Neural progenitor cell (in vitro differentiated cells): Measurements from ENCODE around the gene SSUH2. TPM values are rescaled to one million over a fixed set of nuclear protein-coding genes. Genes with fewer than 3 reads are reported as not detected.
A peak's percentile ranks its signal among the peaks of the same experiment; 100 is the strongest.
"Not testable (repeated sequence)": the region's sequence is repeated elsewhere in the genome, so short reads cannot be mapped to it uniquely, and the experiment has no call there.

Experiments used
- DNase-seq: peaks from one replicate; pipeline ENCODE4 v3.0.0-alpha.2; 2016; ENCODE audit warnings: low spot score
- H2AFZ ChIP-seq: fragments of 200-600 bp; sonication (generic); replicated peaks from 2 replicates; pipeline ENCODE4 v1.6.1; 2016; ENCODE audit warnings: antibody characterized with exemption
- H3F3A ChIP-seq: fragments of 200-600 bp; sonication (generic); 2 replicates; pipeline ENCODE4 v1.6.1; 2016; ENCODE audit warnings: antibody characterized with exemption, low read depth
- H3K27ac ChIP-seq: fragments of 200-600 bp; sonication (generic); 2 replicates; pipeline ENCODE4 v1.5.1; 2016; ENCODE audit warnings: mild to moderate bottlenecking
- H3K27me3 ChIP-seq: fragments of 200-600 bp; sonication (generic); 2 replicates; pipeline ENCODE4 v1.6.1; 2016; ENCODE audit warnings: mild to moderate bottlenecking, moderate library complexity
- H3K36me3 ChIP-seq: fragments of 200-600 bp; sonication (generic); 2 replicates; pipeline ENCODE4 v1.5.1; 2016
- H3K4me1 ChIP-seq: fragments of 200-600 bp; sonication (generic); 2 replicates; pipeline ENCODE4 v1.6.1; 2016; ENCODE audit warnings: mixed run types
- H3K4me2 ChIP-seq: fragments of 200-600 bp; sonication (generic); 2 replicates; pipeline ENCODE4 v1.6.1; 2016
- H3K4me3 ChIP-seq: fragments of 200-600 bp; sonication (generic); 2 replicates; pipeline ENCODE4 v1.5.1; 2016
- H3K79me2 ChIP-seq: fragments of 200-600 bp; sonication (generic); 2 replicates; pipeline ENCODE4 v1.6.1; 2016; ENCODE audit warnings: low read depth
- H3K9ac ChIP-seq: fragments of 200-600 bp; sonication (generic); 2 replicates; pipeline ENCODE4 v1.6.1; 2016
- H3K9me3 ChIP-seq: fragments of 200-600 bp; sonication (generic); 2 replicates; pipeline ENCODE4 v1.5.1; 2016; ENCODE audit warnings: low read depth
- H4K20me1 ChIP-seq: fragments of 200-600 bp; sonication (generic); 2 replicates; pipeline ENCODE4 v1.6.1; 2016; ENCODE audit warnings: low read depth
- H3K27ac Mint-ChIP-seq: 3 replicates; pipeline ENCODE4 v1.8.0; 2021; ENCODE audit warnings: mixed read lengths
- H3K27me3 Mint-ChIP-seq: 2 replicates; pipeline ENCODE4 v1.8.0; 2022; ENCODE audit warnings: low read depth, mild to moderate bottlenecking, inconsistent platforms, moderate library complexity, mixed read lengths; ENCODE audit not compliant: insufficient read depth
- H3K36me3 Mint-ChIP-seq: 3 replicates; pipeline ENCODE4 v1.8.0; 2021; ENCODE audit warnings: mixed read lengths
- H3K4me1 Mint-ChIP-seq: 3 replicates; pipeline ENCODE4 v1.8.0; 2021; ENCODE audit warnings: mixed read lengths
- H3K4me3 Mint-ChIP-seq: 3 replicates; pipeline ENCODE4 v1.8.0; 2021; ENCODE audit warnings: mild to moderate bottlenecking, moderate library complexity, mixed read lengths
- H3K9me3 Mint-ChIP-seq: 3 replicates; pipeline ENCODE4 v1.8.0; 2020; ENCODE audit warnings: mixed read lengths
- EZH2 ChIP-seq: fragments of 200-600 bp; sonication (generic); IDR thresholded peaks from 2 replicates; pipeline ENCODE4 v1.6.1; 2017; ENCODE audit warnings: antibody characterized with exemption, mild to moderate bottlenecking, moderate library complexity
- EZH2phosphoT487 ChIP-seq: fragments of 200-600 bp; sonication (generic); IDR thresholded peaks from 2 replicates; pipeline ENCODE4 v1.6.1; 2017; ENCODE audit warnings: antibody characterized with exemption
- total RNA-seq: library from RNA; depleted of rRNA; stranded (reverse); fragments of >200 nt; gene quantifications from 2 replicates; pipeline ENCODE4 v1.2.3, GENCODE V29; 2015; ENCODE audit warnings: low replicate concordance
- TF ChIP-seq, protein P1 (sequence below): fragments of 200-600 bp; sonication (generic); IDR thresholded peaks from 2 replicates; pipeline ENCODE4 v1.5.1; 2017; ENCODE audit warnings: antibody characterized with exemption, mild to moderate bottlenecking

Gene SSUH2
- total RNA-seq, 1 donor from 2014 or later: 0.37 TPM

DNA sequence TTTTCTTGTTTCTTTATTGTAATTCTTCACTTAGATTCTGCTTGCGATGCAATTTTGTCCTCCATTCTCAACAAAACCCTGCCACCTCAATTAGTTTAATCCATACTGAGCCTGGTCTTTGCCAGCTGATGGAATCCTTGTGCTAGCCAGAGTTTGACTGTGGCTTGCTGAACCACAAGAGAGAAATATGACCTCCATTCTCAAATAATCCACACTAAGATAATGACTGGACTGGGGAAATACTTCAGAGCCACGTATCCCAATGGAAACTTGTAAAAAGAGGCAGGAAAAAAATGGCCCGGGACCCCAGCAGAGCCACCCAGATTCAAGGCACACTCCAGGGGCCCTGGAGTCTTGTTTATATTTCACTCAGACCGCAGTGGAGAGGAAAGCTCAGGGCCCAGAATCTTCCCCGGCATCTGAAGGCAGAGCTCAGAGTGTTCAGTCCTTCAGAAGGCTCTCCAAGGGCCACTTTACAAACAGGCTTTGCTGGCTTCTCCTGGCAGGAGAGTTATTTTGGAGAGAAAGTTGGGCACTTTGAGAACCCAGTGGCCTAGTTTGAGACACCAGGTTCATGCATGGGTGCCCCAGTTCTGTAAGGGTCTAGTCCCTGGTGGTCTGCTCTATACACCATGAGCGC lies 62.7 kb downstream of the SSUH2 start:
- Histone ChIP-seq H3K9me3 (no peaks in the 10 kb centered on the region), H3K36me3 (no peaks in the 10 kb centered on the region), H3K4me2 (no peak overlapping the region), H3K4me3 (no peak overlapping the region), H3K4me1 (no peaks in the 10 kb centered on the region), H3K27me3 (no peaks in the 10 kb centered on the region), H3F3A (no peaks in the 10 kb centered on the region), H3K79me2 (no peaks in the 10 kb centered on the region), H4K20me1 (no peaks in the 10 kb centered on the region), H2AFZ (no peak overlapping the region), H3K27ac (no peak overlapping the region), H3K9ac (no peak overlapping the region)
- Mint-ChIP-seq H3K27ac (peak overlapping the region; percentile 21), H3K36me3 (no peaks in the 10 kb centered on the region), H3K4me3 (no peak overlapping the region), H3K27me3 (peaks cover 7% of the 10 kb centered on the region), H3K9me3 (peaks cover 5% of the 10 kb centered on the region), H3K4me1 (peaks cover 2% of the 10 kb centered on the region)
- TF ChIP-seq, protein P1, sequence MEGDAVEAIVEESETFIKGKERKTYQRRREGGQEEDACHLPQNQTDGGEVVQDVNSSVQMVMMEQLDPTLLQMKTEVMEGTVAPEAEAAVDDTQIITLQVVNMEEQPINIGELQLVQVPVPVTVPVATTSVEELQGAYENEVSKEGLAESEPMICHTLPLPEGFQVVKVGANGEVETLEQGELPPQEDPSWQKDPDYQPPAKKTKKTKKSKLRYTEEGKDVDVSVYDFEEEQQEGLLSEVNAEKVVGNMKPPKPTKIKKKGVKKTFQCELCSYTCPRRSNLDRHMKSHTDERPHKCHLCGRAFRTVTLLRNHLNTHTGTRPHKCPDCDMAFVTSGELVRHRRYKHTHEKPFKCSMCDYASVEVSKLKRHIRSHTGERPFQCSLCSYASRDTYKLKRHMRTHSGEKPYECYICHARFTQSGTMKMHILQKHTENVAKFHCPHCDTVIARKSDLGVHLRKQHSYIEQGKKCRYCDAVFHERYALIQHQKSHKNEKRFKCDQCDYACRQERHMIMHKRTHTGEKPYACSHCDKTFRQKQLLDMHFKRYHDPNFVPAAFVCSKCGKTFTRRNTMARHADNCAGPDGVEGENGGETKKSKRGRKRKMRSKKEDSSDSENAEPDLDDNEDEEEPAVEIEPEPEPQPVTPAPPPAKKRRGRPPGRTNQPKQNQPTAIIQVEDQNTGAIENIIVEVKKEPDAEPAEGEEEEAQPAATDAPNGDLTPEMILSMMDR: no peak
- TF ChIP-seq EZH2phosphoT487 (no peak), EZH2 (no peak)
- no peak for DNase-seq

DNA sequence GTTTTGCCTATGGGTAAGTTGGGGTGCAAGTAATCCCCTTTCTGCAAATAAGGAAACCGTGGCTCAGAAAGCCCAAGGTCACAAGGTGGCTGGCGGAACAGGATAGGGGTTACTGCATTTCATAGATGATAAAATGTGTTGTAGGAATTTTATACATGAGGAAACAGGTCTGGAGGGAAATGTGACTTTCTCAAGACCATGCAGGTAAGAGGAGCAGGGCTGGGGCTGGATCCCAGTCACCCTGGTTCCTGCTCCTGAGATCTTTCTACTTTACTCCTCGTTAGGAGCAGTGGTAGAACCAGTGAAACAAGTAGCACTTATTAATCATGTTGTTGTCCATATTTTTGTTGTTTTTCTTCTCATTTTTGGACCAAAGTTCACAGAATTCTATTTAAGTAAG lies 63.2 kb downstream of the SSUH2 start:
- Histone ChIP-seq H3K27me3 (no peaks in the 10 kb centered on the region), H2AFZ (no peak overlapping the region), H3K4me2 (no peak overlapping the region), H3K9me3 (no peaks in the 10 kb centered on the region), H3K4me3 (no peak overlapping the region), H3K27ac (no peak overlapping the region), H4K20me1 (no peaks in the 10 kb centered on the region), H3K9ac (no peak overlapping the region), H3F3A (no peaks in the 10 kb centered on the region), H3K4me1 (no peaks in the 10 kb centered on the region), H3K79me2 (no peaks in the 10 kb centered on the region), H3K36me3 (no peaks in the 10 kb centered on the region)
- Mint-ChIP-seq H3K4me1 (peaks cover 2% of the 10 kb centered on the region), H3K27ac (no peak overlapping the region), H3K27me3 (peaks cover 7% of the 10 kb centered on the region), H3K36me3 (no peaks in the 10 kb centered on the region), H3K9me3 (peaks cover 5% of the 10 kb centered on the region), H3K4me3 (no peak overlapping the region)
- TF ChIP-seq, protein P1: no peak
- TF ChIP-seq EZH2phosphoT487 (no peak), EZH2 (no peak)
- DNase-seq: no peak

DNA sequence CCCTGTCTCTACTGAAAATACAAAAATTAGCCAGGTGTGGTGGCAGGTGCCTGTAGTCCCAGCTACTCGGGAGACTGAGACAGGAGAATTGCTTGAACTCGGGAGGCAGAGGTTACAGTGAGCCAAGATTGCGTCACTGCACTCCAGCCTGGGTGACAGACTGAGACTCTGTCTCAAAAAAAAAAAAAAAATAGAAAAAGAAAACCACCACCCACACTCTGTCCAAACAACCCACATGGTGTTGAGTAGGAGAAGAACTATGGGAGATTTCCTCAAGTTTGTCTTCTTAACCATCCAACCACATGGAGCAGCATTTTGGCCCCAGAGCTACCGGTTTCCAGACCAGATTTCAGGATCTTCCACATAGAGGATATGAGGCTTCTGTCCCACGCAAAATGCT lies 64.2 kb downstream of the SSUH2 start:
- H3K27ac ChIP-seq, H2AFZ ChIP-seq, H3K4me3 Mint-ChIP-seq, H3K36me3 ChIP-seq, H3K79me2 ChIP-seq, DNase-seq, H3K4me1 Mint-ChIP-seq, H3F3A ChIP-seq, H3K9me3 Mint-ChIP-seq, H3K27ac Mint-ChIP-seq, H3K4me3 ChIP-seq, H3K4me2 ChIP-seq, H3K36me3 Mint-ChIP-seq, H4K20me1 ChIP-seq, H3K9ac ChIP-seq, H3K27me3 ChIP-seq, H3K27me3 Mint-ChIP-seq, H3K9me3 ChIP-seq, H3K4me1 ChIP-seq: not testable (repeated sequence)

DNA sequence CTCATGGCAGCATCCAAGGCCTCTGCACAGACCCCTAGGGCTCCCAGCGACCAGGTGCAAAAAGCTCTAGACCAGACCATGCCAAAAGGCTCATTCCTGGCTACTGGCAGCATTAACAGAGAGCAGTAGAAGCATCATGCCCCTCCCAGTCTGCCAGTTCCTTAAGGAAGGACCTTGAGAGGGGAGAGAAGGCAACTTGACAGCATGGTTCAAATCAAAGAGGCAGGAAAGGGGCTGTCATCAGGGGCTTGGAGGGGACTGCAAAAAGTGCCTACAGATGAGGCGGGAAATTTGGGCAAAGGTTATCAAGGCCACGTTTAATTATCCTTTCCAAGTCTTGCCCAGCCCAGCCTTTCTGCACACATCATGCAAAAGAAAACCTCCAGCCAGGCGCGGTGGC lies 64.7 kb downstream of the SSUH2 start:
- H3F3A ChIP-seq: no peaks in the 10 kb centered on the region
- no peaks in the 10 kb centered on the region for H3K79me2 ChIP-seq
- H3K9me3 ChIP-seq: no peaks in the 10 kb centered on the region
- H3K4me3 ChIP-seq: no peak overlapping the region
- H3K36me3 Mint-ChIP-seq: no peaks in the 10 kb centered on the region
- H3K9me3 Mint-ChIP-seq: peaks cover 2% of the 10 kb centered on the region
- no peak overlapping the region for H3K27ac Mint-ChIP-seq
- no peak overlapping the region for H3K4me3 Mint-ChIP-seq
- H3K27me3 ChIP-seq: no peaks in the 10 kb centered on the region
- TF ChIP-seq, protein P1: no peak
- TF ChIP-seq EZH2: no peak
- no peak for TF ChIP-seq EZH2phosphoT487
- DNase-seq: no peak
- peaks cover 2% of the 10 kb centered on the region for H3K4me1 Mint-ChIP-seq
- H3K4me1 ChIP-seq: no peaks in the 10 kb centered on the region
- H3K27ac ChIP-seq: no peak overlapping the region
- H3K4me2 ChIP-seq: no peak overlapping the region
- H2AFZ ChIP-seq: no peak overlapping the region
- no peak overlapping the region for H3K9ac ChIP-seq
- H3K36me3 ChIP-seq: no peaks in the 10 kb centered on the region
- H4K20me1 ChIP-seq: no peaks in the 10 kb centered on the region
- peaks cover 7% of the 10 kb centered on the region for H3K27me3 Mint-ChIP-seq
